GM23338 (cell line): Measurements from ENCODE around the gene LRP1B.

Source experiments
- CREB1 ChIP-seq: fragments of 250-450 bp; sonication (Bioruptor Pico); IDR thresholded peaks from 2 replicates; pipeline ENCODE4 v1.5.0; 2020; ENCODE audit warnings: low read depth, mild to moderate bottlenecking, moderate library complexity
- ETS1 ChIP-seq: IDR thresholded peaks from 2 replicates; pipeline ENCODE4 v1.6.1; 2016; ENCODE audit warnings: antibody characterized with exemption
- EZH2 ChIP-seq: fragments of 200-600 bp; sonication (generic); IDR thresholded peaks from one replicate; pipeline ENCODE4 v1.8.0; 2017; ENCODE audit warnings: antibody characterized with exemption, mild to moderate bottlenecking, low read depth; ENCODE audit not compliant: unreplicated experiment
- EZH2phosphoT487 ChIP-seq: fragments of 200-600 bp; sonication (generic); IDR thresholded peaks from one replicate; pipeline ENCODE4 v1.8.1; 2018; ENCODE audit warnings: antibody characterized with exemption; ENCODE audit not compliant: unreplicated experiment
- JUNB ChIP-seq: IDR thresholded peaks from one replicate; pipeline ENCODE4 v1.6.1; 2016; ENCODE audit warnings: antibody characterized with exemption; ENCODE audit not compliant: unreplicated experiment
- NANOG ChIP-seq: IDR thresholded peaks from 2 replicates; pipeline ENCODE4 v1.6.1; 2016; ENCODE audit warnings: antibody characterized with exemption, borderline replicate concordance
- POLR2AphosphoS5 ChIP-seq: IDR thresholded peaks from 2 replicates; pipeline ENCODE4 v1.6.1; 2016; ENCODE audit warnings: antibody characterized with exemption, low read depth
- REST ChIP-seq: IDR thresholded peaks from one replicate; pipeline ENCODE4 v1.6.1; 2018; ENCODE audit warnings: antibody characterized with exemption; ENCODE audit not compliant: unreplicated experiment
- STAT1 ChIP-seq: IDR thresholded peaks from one replicate; pipeline ENCODE4 v1.6.1; 2016; ENCODE audit warnings: antibody characterized with exemption; ENCODE audit not compliant: unreplicated experiment
- ZNF114 ChIP-seq: fragments of 250-450 bp; sonication (Bioruptor Pico); IDR thresholded peaks from 2 replicates; pipeline ENCODE4 v1.5.0; 2020; ENCODE audit warnings: mild to moderate bottlenecking, moderate library complexity
- TF ChIP-seq, protein P1 (sequence below), 2 experiments: fragments of 200-600 bp in 1 of 2; sonication (generic) in 1 of 2; conservative IDR thresholded peaks; 2 replicates each; pipeline versions ENCODE4 v1.5.1 to v1.6.1; 2016 to 2017; ENCODE audit warnings: antibody characterized with exemption in 2 of 2, low read depth in 2 of 2, mild to moderate bottlenecking in 2 of 2, moderate library complexity in 1 of 2
- TF ChIP-seq, protein P2 (sequence below): fragments of 250-450 bp; sonication (Bioruptor Pico); IDR thresholded peaks from 2 replicates; pipeline ENCODE4 v1.5.0; 2020; ENCODE audit warnings: mild to moderate bottlenecking, moderate library complexity

GRCh38 chr2:141393214-141393545 lies 737.6 kb downstream of the LRP1B start:
- TF ChIP-seq, protein P1, sequence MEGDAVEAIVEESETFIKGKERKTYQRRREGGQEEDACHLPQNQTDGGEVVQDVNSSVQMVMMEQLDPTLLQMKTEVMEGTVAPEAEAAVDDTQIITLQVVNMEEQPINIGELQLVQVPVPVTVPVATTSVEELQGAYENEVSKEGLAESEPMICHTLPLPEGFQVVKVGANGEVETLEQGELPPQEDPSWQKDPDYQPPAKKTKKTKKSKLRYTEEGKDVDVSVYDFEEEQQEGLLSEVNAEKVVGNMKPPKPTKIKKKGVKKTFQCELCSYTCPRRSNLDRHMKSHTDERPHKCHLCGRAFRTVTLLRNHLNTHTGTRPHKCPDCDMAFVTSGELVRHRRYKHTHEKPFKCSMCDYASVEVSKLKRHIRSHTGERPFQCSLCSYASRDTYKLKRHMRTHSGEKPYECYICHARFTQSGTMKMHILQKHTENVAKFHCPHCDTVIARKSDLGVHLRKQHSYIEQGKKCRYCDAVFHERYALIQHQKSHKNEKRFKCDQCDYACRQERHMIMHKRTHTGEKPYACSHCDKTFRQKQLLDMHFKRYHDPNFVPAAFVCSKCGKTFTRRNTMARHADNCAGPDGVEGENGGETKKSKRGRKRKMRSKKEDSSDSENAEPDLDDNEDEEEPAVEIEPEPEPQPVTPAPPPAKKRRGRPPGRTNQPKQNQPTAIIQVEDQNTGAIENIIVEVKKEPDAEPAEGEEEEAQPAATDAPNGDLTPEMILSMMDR (conservative IDR thresholded peaks at IDR 0.05; ENCODE audit: low read depth in 2 of 2) = no peak
- TF ChIP-seq EZH2phosphoT487 (no peak), POLR2AphosphoS5 (no peak), CREB1 (no peak), EZH2 (no peak), JUNB (no peak), REST (no peak), STAT1 (no peak), ETS1 (no peak), NANOG (no peak), ZNF114 (CRISPR knock-in tag) (no peak)
- TF ChIP-seq, protein P2, sequence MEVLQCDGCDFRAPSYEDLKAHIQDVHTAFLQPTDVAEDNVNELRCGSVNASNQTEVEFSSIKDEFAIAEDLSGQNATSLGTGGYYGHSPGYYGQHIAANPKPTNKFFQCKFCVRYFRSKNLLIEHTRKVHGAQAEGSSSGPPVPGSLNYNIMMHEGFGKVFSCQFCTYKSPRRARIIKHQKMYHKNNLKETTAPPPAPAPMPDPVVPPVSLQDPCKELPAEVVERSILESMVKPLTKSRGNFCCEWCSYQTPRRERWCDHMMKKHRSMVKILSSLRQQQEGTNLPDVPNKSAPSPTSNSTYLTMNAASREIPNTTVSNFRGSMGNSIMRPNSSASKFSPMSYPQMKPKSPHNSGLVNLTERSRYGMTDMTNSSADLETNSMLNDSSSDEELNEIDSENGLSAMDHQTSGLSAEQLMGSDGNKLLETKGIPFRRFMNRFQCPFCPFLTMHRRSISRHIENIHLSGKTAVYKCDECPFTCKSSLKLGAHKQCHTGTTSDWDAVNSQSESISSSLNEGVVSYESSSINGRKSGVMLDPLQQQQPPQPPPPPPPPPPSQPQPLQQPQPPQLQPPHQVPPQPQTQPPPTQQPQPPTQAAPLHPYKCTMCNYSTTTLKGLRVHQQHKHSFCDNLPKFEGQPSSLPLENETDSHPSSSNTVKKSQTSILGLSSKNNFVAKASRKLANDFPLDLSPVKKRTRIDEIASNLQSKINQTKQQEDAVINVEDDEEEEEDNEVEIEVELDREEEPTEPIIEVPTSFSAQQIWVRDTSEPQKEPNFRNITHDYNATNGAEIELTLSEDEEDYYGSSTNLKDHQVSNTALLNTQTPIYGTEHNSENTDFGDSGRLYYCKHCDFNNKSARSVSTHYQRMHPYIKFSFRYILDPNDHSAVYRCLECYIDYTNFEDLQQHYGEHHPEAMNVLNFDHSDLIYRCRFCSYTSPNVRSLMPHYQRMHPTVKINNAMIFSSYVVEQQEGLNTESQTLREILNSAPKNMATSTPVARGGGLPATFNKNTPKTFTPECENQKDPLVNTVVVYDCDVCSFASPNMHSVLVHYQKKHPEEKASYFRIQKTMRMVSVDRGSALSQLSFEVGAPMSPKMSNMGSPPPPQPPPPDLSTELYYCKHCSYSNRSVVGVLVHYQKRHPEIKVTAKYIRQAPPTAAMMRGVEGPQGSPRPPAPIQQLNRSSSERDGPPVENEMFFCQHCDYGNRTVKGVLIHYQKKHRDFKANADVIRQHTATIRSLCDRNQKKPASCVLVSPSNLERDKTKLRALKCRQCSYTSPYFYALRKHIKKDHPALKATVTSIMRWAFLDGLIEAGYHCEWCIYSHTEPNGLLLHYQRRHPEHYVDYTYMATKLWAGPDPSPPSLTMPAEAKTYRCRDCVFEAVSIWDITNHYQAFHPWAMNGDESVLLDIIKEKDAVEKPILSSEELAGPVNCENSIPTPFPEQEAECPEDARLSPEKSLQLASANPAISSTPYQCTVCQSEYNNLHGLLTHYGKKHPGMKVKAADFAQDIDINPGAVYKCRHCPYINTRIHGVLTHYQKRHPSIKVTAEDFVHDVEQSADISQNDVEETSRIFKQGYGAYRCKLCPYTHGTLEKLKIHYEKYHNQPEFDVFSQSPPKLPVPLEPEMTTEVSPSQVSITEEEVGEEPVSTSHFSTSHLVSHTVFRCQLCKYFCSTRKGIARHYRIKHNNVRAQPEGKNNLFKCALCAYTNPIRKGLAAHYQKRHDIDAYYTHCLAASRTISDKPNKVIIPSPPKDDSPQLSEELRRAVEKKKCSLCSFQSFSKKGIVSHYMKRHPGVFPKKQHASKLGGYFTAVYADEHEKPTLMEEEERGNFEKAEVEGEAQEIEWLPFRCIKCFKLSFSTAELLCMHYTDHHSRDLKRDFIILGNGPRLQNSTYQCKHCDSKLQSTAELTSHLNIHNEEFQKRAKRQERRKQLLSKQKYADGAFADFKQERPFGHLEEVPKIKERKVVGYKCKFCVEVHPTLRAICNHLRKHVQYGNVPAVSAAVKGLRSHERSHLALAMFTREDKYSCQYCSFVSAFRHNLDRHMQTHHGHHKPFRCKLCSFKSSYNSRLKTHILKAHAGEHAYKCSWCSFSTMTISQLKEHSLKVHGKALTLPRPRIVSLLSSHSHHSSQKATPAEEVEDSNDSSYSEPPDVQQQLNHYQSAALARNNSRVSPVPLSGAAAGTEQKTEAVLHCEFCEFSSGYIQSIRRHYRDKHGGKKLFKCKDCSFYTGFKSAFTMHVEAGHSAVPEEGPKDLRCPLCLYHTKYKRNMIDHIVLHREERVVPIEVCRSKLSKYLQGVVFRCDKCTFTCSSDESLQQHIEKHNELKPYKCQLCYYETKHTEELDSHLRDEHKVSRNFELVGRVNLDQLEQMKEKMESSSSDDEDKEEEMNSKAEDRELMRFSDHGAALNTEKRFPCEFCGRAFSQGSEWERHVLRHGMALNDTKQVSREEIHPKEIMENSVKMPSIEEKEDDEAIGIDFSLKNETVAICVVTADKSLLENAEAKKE (CRISPR knock-in tag) = no peak
